Upper lobe of right lung (tissue), 1 donor: ENCODE results near the gene FAF2. TPM values are rescaled to one million over a fixed set of nuclear protein-coding genes. Genes with fewer than 3 reads are reported as not detected.

Source experiments
- ATAC-seq: fragments of 200-7000 bp; cut with Tn5 transposase; one replicate; pipeline ENCODE4 v1.9.1; 2020; ENCODE audit warnings: mild to moderate bottlenecking, moderate library complexity
- DNase-seq: peaks from one replicate; pipeline ENCODE4 v3.0.0-alpha.2; 2020
- H3K27ac ChIP-seq: fragments of 200-600 bp; one replicate; pipeline ENCODE4 v1.8.0; 2022
- H3K27me3 ChIP-seq: fragments of 200-600 bp; one replicate; pipeline ENCODE4 v1.8.0; 2022; ENCODE audit warnings: mild to moderate bottlenecking
- H3K36me3 ChIP-seq: fragments of 200-600 bp; one replicate; pipeline ENCODE4 v1.8.0; 2022
- H3K4me1 ChIP-seq: fragments of 200-600 bp; one replicate; pipeline ENCODE4 v1.8.0; 2022
- H3K4me3 ChIP-seq: fragments of 200-600 bp; one replicate; pipeline ENCODE4 v1.8.0; 2022; ENCODE audit warnings: mild to moderate bottlenecking
- H3K9me3 ChIP-seq: fragments of 200-600 bp; one replicate; pipeline ENCODE4 v1.8.0; 2022
- CTCF ChIP-seq: fragments of 200-600 bp; IDR thresholded peaks from one replicate; pipeline ENCODE4 v1.8.0; 2022; ENCODE audit warnings: antibody characterized with exemption
- intact Hi-C: fragments of 100-400 bp; cut with DNase I; formaldehyde crosslinking; loops from one replicate; pipeline ENCODE4 v1.11.0; 2022
- total RNA-seq: library from RNA; stranded (reverse); fragmentation: NEBNext Ultra II Directional; extraction: Animal tissue kit (Norgen Biotek cat#: 25700); gene quantifications from one replicate; pipeline ENCODE4 v1.2.1, GENCODE V29; 2021
- donor health status: DM: no; HTN: yes; CAD: no; lungs with severe emphysema.

FAF2 gene
- total RNA-seq, 1 donor from 2014 or later = 35.1 TPM

- Histone ChIP-seq H3K36me3 (peaks cover 100% of the 10 kb centered on the region), H3K27ac (no peak overlapping the region), H3K9me3 (no peaks in the 10 kb centered on the region), H3K27me3 (no peaks in the 10 kb centered on the region), H3K4me3 (no peak overlapping the region), H3K4me1 (no peaks in the 10 kb centered on the region)
- TF ChIP-seq CTCF = no peak
- ATAC-seq (no peak), DNase-seq (no peak)
- intact Hi-C loops = no loop called here
These were observed 55.3 kb downstream of the FAF2 start for GRCh38 chr5:176503496-176503895.

- H3K27ac ChIP-seq = no peak overlapping the region
- H3K4me3 ChIP-seq = no peak overlapping the region
- H3K36me3 ChIP-seq = peaks cover 65% of the 10 kb centered on the region
- no peaks in the 10 kb centered on the region for H3K9me3 ChIP-seq
- no peak for DNase-seq
- no peaks in the 10 kb centered on the region for H3K4me1 ChIP-seq
- ATAC-seq = no peak
- no peak for TF ChIP-seq CTCF
- intact Hi-C loops = no loop called here
- H3K27me3 ChIP-seq = no peaks in the 10 kb centered on the region
These were observed 59.7 kb downstream of the FAF2 start for GRCh38 chr5:176507911-176508310.

GRCh38 chr5:176508603-176509002 lies 60.4 kb downstream of the FAF2 start:
- ATAC-seq = no peak
- peaks cover 58% of the 10 kb centered on the region for H3K36me3 ChIP-seq

GRCh38 chr5:176513788-176514187 lies 65.6 kb downstream of the FAF2 start:
- intact Hi-C loops = no loop called here

More at GRCh38 chr5:176508603-176509002, 60.4 kb downstream of the FAF2 start:
- TF ChIP-seq CTCF = no peak
- no peaks in the 10 kb centered on the region for H3K9me3 ChIP-seq
- no peak overlapping the region for H3K27ac ChIP-seq
- intact Hi-C loops = no loop called here
- no peak for DNase-seq
- H3K27me3 ChIP-seq = no peaks in the 10 kb centered on the region
- H3K4me1 ChIP-seq = no peaks in the 10 kb centered on the region
- no peak overlapping the region for H3K4me3 ChIP-seq

GRCh38 chr5:176514244-176514950 lies 66.2 kb downstream of the FAF2 start:
- H3K4me3 ChIP-seq = no peak overlapping the region
- H3K27me3 ChIP-seq = no peaks in the 10 kb centered on the region
- TF ChIP-seq CTCF = no peak
- no peaks in the 10 kb centered on the region for H3K4me1 ChIP-seq
- intact Hi-C loops = no loop called here
- no peak for ATAC-seq
- no peak for DNase-seq
- H3K9me3 ChIP-seq = no peaks in the 10 kb centered on the region
- peaks cover 2% of the 10 kb centered on the region for H3K36me3 ChIP-seq
- H3K27ac ChIP-seq = no peak overlapping the region

More at GRCh38 chr5:176513788-176514187, 65.6 kb downstream of the FAF2 start:
- Histone ChIP-seq H3K4me1 (no peaks in the 10 kb centered on the region), H3K9me3 (no peaks in the 10 kb centered on the region), H3K36me3 (peaks cover 8% of the 10 kb centered on the region), H3K4me3 (no peak overlapping the region), H3K27ac (no peak overlapping the region), H3K27me3 (no peaks in the 10 kb centered on the region)
- no peak for TF ChIP-seq CTCF
- DNase-seq (no peak), ATAC-seq (no peak)
